HG03280 (cell line): Measurements from ENCODE around the gene COL4A1.

Source experiments
- ATAC-seq: cut with Tn5 transposase; IDR thresholded peaks from one replicate; pipeline ENCODE4 v1.9.1; 2021; ENCODE audit warnings: mild to moderate bottlenecking, moderate library complexity; ENCODE audit not compliant: unreplicated experiment

COL4A1 gene

DNA sequence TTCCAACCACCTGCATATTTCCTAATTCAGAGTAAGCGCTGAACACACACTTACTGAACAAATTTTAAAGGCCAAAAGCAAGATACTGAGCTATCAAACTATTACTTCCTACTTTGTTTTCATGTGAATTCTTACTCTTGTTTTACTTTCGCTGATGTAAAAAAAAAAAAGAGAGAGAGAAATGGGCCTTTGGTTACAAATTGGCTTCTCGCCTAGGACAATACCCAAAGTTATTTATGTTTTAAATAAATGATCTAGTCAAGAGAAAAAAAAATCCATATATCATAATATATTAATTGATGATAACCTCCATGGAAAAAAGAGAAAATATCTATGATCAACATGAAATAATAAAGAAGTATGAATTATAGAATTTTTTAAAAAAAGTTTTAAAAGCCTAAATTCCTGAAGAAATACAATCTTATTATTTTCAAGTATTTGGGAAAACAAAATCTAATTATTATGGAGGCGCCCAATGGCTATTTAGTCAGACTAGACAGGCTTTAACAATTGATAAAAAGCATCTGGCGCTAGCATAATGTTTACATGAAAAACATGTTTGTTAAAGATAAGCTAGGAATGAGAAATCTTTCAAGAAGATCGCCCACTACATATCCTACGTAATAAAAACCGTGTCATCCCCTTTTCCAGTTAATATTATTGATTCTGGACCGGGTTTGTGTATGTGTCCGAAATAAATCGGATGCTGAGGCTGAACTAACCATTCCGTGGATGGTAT is 9.0 kb downstream of the COL4A1 start:
- no peak for ATAC-seq

DNA sequence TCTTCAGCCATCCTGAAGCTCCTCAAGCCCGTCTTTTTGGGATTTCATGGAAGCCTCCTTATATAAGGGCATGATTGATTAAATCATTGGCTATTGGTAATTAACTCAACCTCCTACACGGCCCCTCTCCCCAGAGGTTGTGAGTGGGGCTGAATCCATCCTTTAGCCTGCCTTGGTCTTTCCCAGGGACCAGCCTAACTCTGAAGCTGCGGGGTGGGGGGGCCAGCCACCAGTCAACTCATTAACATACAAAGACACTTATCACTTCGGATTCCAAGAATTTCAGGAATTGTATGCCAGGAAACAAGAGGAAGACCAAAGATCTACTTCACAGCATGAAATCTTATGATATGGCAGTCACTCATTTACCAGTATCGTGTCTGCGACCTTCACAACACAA is 9.9 kb downstream of the COL4A1 start:
- no peak for ATAC-seq

- ATAC-seq: no peak
Observed at GRCh38 chr13:110294622-110295021, 12.3 kb downstream of the COL4A1 start.

DNA sequence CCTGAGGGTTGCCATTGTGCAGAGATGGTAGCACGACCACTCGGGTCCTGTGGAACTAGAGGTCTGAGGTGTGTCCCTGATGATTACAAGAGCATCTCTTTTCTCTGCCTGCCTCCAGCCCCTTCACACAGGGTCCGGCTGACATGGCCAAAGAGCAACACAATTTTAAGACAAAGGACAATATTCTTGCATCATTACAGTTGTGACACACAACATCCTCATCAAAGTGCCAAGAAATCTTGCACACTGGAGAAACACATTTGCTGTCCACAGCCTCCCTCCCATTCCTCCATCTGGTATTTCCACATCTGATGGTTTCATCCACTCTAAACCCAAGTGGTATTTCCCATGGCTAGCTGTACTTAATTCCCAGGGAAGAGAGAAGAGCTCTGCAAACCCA is 12.8 kb downstream of the COL4A1 start:
- no peak for ATAC-seq

GRCh38 chr13:110293649-110294048 is 13.3 kb downstream of the COL4A1 start:
- no peak for ATAC-seq

DNA sequence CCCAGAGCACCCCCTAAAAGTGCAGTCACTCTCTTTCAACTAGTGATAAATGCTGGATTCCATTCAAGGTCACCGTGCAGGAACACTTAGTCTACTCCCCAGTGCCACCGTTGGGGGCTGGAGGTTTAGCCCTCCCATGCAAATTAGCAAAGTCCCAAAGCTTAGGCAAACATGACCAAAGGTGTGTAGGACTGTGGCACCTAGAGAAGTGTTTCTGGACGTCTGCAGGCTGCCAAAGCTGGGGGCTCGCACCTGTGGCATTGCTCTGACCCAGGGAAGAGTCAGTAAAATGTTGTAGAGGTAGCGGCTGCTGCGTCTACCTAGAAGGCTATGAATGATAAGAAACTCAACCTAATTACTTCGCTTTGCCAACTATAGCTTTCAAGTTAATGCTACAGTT is 13.9 kb downstream of the COL4A1 start:
- ATAC-seq: no peak

DNA sequence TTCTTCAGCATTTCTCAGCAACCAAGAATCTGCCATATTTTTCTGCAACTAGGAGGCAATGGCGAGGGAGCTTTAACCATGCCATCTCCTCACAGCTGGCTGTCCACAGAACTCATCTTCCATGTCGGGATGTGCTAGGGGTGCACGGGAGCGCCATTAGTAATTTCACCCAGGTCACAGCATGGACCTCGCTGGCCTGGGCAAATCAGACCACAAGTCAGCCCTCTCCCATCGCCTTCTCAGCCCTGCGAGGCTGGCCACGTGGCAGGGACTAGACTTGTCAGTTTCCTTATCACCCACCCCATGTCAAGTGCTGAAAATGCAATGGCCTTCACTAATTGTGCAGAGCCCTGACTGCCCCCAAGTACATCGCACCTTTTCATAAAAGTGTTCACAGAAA is 15.7 kb downstream of the COL4A1 start:
- no peak for ATAC-seq

DNA sequence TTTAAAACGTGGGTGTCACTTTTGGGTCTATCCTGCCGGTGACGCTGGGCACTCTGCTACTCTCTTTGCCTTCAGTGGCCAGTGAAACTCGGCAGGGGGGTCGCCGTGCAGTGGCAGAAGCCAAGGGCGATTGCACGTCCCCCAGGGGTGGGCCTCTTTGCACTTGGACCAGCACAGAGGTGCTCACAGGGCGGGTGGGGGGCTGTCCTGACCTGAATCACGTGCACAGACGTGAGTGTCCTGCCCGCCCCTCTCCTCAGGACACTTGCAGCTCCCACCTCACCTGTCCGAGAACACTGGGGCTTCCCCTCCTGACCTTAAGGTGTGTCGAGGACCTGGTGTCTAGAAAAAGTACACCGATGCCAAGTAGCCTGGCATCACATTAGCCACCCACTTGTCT is 16.1 kb downstream of the COL4A1 start:
- no peak for ATAC-seq

DNA sequence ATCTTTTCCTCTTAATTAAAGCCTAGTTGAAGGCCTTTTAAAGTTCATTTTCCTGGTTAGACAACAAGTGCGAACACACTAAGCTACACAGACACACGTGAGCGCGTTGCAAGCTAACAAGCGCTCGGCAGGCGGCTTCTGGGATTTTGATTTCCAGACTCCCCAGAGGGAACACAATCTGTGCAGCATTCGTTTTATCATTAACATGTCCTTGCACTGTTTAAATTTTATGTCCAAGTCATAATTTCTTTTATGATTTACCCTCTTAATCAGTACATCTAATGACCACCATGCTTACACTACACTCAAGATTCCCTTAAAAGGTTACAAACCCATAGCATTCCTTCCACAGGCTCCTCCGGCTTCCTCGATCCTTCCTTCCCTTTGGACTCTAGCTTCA is 16.8 kb downstream of the COL4A1 start:
- no peak for ATAC-seq

GRCh38 chr13:110289661-110290060 is 17.3 kb downstream of the COL4A1 start:
- no peak for ATAC-seq

DNA sequence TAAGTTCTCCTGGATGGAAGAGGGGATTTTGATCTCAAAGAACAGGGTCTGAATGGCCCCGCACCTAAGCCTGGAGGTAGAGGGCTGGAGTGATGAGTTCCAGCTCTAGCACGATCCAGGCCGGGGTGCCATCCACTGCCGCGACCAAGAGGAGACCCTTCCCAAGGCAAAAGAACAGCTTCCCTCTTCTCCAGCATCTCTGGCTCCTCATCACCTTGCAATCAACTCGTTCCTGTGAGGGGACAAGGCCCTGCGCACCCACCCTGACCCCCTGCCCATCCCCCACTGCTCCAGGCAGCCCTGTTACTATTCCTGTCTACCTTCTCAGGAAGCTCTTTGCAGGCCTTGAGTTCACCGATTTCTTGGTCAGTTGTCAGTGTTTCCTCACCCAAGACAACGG is 17.8 kb downstream of the COL4A1 start:
- no peak for ATAC-seq

- no peak for ATAC-seq
Observed at GRCh38 chr13:110286833-110287819, 19.8 kb downstream of the COL4A1 start.

DNA sequence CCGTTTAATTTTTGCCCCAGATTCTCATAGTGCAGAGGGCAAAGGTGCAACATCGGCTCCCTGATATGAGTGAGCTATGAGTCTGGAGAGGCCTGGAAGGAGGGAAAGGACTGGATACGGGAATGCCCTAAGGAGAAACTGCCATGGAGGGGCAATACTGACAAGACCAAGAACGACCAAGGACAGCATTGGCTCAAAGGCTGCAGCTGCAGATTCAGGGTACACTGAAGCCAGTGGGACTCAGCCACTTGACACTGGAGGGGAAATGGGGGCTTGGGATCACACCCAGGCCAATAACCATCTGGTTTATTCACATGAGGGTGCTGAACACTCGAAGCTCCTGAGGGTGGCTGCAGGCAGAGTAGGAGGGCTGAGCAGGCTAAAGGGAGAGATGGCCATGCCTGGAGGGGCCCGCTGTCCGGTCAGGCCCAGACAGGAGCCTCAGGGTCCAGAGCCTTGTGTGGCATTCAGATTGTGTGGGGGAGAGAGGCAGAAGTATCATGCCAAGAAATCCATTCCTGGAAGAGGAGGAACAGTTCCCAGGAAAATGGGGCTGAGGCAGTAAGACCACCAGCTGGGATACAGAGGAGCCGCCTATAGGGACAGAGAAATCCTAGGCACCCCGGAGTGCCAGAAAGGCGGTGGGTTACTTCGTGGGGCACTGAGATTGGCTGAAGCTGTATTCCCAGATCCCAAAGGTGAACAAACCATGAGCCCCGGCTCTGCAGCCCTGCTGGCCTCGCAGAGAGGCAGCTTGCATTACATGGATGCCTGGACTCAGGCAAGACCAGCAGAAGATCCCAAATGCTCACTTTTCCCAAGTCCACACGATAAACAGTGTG is 20.7 kb downstream of the COL4A1 start:
- ATAC-seq: no peak

DNA sequence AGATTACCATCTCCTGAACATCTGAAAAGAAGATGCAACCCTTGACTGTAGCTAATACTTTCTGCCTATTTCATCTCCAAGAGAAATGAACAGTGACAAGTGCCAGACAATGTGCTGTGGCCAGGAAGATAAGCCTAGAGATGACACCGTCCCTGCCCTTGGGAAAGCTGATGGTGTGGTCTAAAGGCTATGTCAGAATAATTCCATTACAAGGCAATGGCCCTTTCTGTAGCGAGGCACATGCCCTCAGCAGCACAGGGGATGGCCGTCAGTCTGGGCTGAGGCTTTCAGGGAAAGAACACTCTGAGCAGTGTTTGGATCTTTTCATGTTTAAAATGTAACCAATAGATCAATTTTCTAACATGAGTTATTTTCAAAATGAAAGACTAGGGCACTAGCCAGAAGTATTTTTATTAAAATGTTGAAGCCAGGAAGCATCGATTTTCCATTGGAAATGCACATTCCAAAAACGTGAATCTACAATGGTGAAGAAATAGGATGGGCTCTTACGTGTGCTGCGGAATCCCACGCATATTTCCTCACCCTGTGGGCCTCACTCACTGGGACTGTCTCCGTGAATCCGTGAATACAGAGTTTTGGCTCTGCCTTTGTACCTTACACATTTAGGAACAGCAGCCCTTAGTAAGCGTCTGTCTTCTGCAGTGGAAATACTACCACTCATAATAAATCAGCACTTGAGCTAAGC is 22.0 kb downstream of the COL4A1 start:
- no peak for ATAC-seq

- no peak for ATAC-seq
Observed at GRCh38 chr13:110283736-110284517, 23.0 kb downstream of the COL4A1 start.

GRCh38 chr13:110282316-110282841 is 24.6 kb downstream of the COL4A1 start:
- ATAC-seq: no peak

- ATAC-seq: no peak
Observed at GRCh38 chr13:110281736-110282135, 25.2 kb downstream of the COL4A1 start.

DNA sequence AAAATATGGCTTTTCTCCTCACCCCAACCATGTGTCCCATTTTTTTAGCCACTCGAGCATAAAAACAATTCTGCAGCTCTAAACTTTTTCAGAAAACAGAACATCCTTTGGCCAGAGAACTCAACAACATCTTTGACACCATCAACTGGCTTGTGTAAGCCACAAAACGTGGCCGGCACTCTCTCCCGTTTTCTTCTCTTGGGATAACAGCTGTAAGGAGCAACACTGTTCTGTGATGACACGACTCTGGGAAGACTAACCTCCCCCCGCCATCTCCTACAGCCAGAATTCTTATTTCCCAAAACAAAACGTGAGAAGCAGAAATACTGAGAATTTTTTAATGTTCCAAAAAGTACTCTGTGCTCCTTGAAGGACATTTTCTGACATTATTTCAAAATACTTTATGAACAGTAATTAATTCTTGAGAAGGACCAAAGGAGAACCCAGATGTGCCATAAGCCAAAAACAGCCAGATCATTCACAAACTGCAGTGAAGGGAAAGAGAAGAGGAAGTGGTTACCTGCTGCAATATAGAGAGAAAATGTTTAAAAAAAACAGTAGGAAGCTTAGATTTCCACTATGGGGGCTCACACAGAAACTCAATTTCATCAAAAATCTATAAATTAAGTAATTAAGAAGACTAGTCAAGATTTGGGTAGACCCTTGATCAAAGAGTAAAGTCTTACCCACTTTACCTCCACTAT is 25.8 kb downstream of the COL4A1 start:
- no peak for ATAC-seq
